Smooth muscle cell (in vitro differentiated cells): ENCODE measurements around the gene ADAMTSL2. TPM values are rescaled to one million over a fixed set of nuclear protein-coding genes. Genes with fewer than 3 reads are reported as not detected.

Experiments
- DNase-seq: peaks from one replicate; lab custom pipeline; 2025; ENCODE audit not compliant: unreplicated experiment; lab: John Stamatoyannopoulos, UW
- H2AFZ ChIP-seq: fragments of 200-600 bp; sonication (generic); 2 replicates; pipeline ENCODE4 v1.6.0; 2016; ENCODE audit warnings: antibody characterized with exemption, low read depth, mild to moderate bottlenecking
- H3F3A ChIP-seq: fragments of 200-600 bp; sonication (generic); 2 replicates; pipeline ENCODE4 v1.6.0; 2017; ENCODE audit warnings: antibody characterized with exemption, low read depth
- H3K27ac ChIP-seq: fragments of 200-600 bp; sonication (generic); 2 replicates; pipeline ENCODE4 v1.5.1; 2016; ENCODE audit warnings: low read depth, mild to moderate bottlenecking
- H3K27me3 ChIP-seq: fragments of 200-600 bp; sonication (generic); 2 replicates; pipeline ENCODE4 v1.6.1; 2016; ENCODE audit warnings: low read depth, mild to moderate bottlenecking
- H3K36me3 ChIP-seq: fragments of 200-600 bp; sonication (generic); 2 replicates; pipeline ENCODE4 v1.5.1; 2016; ENCODE audit warnings: low read depth
- H3K4me1 ChIP-seq: fragments of 200-600 bp; sonication (generic); 2 replicates; pipeline ENCODE4 v1.5.1; 2016; ENCODE audit warnings: low read depth
- H3K4me2 ChIP-seq: fragments of 200-600 bp; sonication (generic); 2 replicates; pipeline ENCODE4 v1.6.0; 2016; ENCODE audit warnings: mild to moderate bottlenecking
- H3K4me3 ChIP-seq: fragments of 200-600 bp; sonication (generic); 2 replicates; pipeline ENCODE4 v1.5.1; 2016; ENCODE audit warnings: mild to moderate bottlenecking
- H3K79me2 ChIP-seq: fragments of 200-600 bp; sonication (generic); 2 replicates; pipeline ENCODE4 v1.6.0; 2016; ENCODE audit warnings: low read depth, mild to moderate bottlenecking
- H3K9ac ChIP-seq: fragments of 200-600 bp; sonication (generic); 2 replicates; pipeline ENCODE4 v1.6.0; 2016; ENCODE audit warnings: low read depth
- H3K9me3 ChIP-seq: fragments of 200-600 bp; sonication (generic); replicated peaks from 2 replicates; pipeline ENCODE4 v1.5.1; 2016; ENCODE audit warnings: low read depth
- H4K20me1 ChIP-seq: fragments of 200-600 bp; sonication (generic); 2 replicates; pipeline ENCODE4 v1.6.0; 2016; ENCODE audit warnings: low read depth
- WGBS: methylation state at CpG from one replicate; pipeline ENCODE4 v1.1.7; 2016; ENCODE audit warnings: low lambda C conversion rate; 5-methylcytosine and 5-hydroxymethylcytosine counted together
- polyA plus RNA-seq: library from polyadenylated mRNA; unstranded; fragments of >200 nt; fragmentation: Nextera tagmentation; extraction: Ambion mirVana; gene quantifications from 2 replicates; pipeline ENCODE4 v1.2.1, GENCODE V29; 2016
- total RNA-seq: library from RNA; depleted of rRNA; stranded (reverse); fragments of >200 nt; gene quantifications from 2 replicates; pipeline ENCODE4 v1.2.3, GENCODE V29; 2014
- TF ChIP-seq, protein P1 (sequence below): fragments of 200-600 bp; sonication (generic); IDR thresholded peaks from 2 replicates; pipeline ENCODE4 v1.5.1; 2017; ENCODE audit warnings: borderline replicate concordance, mild to moderate bottlenecking, antibody characterized with exemption; ENCODE audit not compliant: insufficient read depth, poor library complexity, severe bottlenecking

The ADAMTSL2 gene
- total and polyA plus RNA-seq, 2 experiments from 2014 or later, result 8.1 to 10.5 TPM

DNA sequence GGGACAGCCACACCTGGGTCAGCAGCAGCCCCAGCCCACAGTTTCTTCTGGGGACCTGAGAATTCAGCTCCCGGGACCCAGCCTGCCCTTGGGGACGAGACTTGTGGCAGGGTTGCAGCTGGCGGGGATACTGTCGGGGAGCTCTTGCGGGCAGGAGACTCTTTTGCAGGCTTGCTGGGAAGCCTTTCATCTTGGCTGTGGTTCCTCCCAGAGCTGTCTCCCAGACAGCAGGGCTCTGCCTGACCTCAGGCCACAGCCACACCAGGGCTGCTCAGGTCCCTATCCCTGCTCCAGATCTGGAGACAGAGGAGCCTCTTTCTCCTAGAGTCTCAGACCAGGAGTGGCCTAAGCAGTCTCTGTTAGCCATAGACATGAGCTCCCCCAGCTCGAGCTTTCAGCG, 5.0 kb upstream of the ADAMTSL2 start:
- 69% methylated on average over 7 of the region's 7 CpGs for WGBS
- no peak overlapping the region for H3K4me3 ChIP-seq
- no peaks in the 10 kb centered on the region for H3K9me3 ChIP-seq
- TF ChIP-seq, protein P1, sequence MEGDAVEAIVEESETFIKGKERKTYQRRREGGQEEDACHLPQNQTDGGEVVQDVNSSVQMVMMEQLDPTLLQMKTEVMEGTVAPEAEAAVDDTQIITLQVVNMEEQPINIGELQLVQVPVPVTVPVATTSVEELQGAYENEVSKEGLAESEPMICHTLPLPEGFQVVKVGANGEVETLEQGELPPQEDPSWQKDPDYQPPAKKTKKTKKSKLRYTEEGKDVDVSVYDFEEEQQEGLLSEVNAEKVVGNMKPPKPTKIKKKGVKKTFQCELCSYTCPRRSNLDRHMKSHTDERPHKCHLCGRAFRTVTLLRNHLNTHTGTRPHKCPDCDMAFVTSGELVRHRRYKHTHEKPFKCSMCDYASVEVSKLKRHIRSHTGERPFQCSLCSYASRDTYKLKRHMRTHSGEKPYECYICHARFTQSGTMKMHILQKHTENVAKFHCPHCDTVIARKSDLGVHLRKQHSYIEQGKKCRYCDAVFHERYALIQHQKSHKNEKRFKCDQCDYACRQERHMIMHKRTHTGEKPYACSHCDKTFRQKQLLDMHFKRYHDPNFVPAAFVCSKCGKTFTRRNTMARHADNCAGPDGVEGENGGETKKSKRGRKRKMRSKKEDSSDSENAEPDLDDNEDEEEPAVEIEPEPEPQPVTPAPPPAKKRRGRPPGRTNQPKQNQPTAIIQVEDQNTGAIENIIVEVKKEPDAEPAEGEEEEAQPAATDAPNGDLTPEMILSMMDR, result no peak
- H3K4me1 ChIP-seq, result peaks cover 19% of the 10 kb centered on the region
- DNase-seq, result no peak
- no peak overlapping the region for H3K9ac ChIP-seq
- H3K79me2 ChIP-seq, result no peaks in the 10 kb centered on the region
- H3K36me3 ChIP-seq, result no peaks in the 10 kb centered on the region
- H4K20me1 ChIP-seq, result no peaks in the 10 kb centered on the region
- no peaks in the 10 kb centered on the region for H3K27me3 ChIP-seq
- no peak overlapping the region for H3K4me2 ChIP-seq
- no peaks in the 10 kb centered on the region for H3F3A ChIP-seq
- H2AFZ ChIP-seq, result no peak overlapping the region
- H3K27ac ChIP-seq, result no peak overlapping the region

- no peak overlapping the region for H2AFZ ChIP-seq
- WGBS, result 96% methylated on average over 7 of the region's 7 CpGs
- H3F3A ChIP-seq, result no peaks in the 10 kb centered on the region
- no peak overlapping the region for H3K4me2 ChIP-seq
- TF ChIP-seq, protein P1, result no peak
- peaks cover 2% of the 10 kb centered on the region for H3K79me2 ChIP-seq
- DNase-seq, result no peak
- no peaks in the 10 kb centered on the region for H4K20me1 ChIP-seq
- no peaks in the 10 kb centered on the region for H3K9me3 ChIP-seq
- H3K9ac ChIP-seq, result no peak overlapping the region
- no peaks in the 10 kb centered on the region for H3K27me3 ChIP-seq
- peaks cover 23% of the 10 kb centered on the region for H3K4me1 ChIP-seq
- H3K4me3 ChIP-seq, result no peak overlapping the region
- H3K27ac ChIP-seq, result no peak overlapping the region
- no peaks in the 10 kb centered on the region for H3K36me3 ChIP-seq
Measured at GRCh38 chr9:133529874-133530273, 4.6 kb upstream of the ADAMTSL2 start.

- no peak overlapping the region for H3K27ac ChIP-seq
- H2AFZ ChIP-seq, result no peak overlapping the region
- no peaks in the 10 kb centered on the region for H3F3A ChIP-seq
- peaks cover 25% of the 10 kb centered on the region for H3K4me1 ChIP-seq
- no peak overlapping the region for H3K4me2 ChIP-seq
- no peak overlapping the region for H3K4me3 ChIP-seq
- H4K20me1 ChIP-seq, result no peaks in the 10 kb centered on the region
- TF ChIP-seq, protein P1, result no peak
- H3K9me3 ChIP-seq, result no peaks in the 10 kb centered on the region
- peaks cover 4% of the 10 kb centered on the region for H3K79me2 ChIP-seq
- WGBS, result 83% methylated on average over 9 of the region's 9 CpGs
- no peak for DNase-seq
- no peak overlapping the region for H3K9ac ChIP-seq
- no peaks in the 10 kb centered on the region for H3K36me3 ChIP-seq
- no peaks in the 10 kb centered on the region for H3K27me3 ChIP-seq
Measured at GRCh38 chr9:133531293-133531692, 3.2 kb upstream of the ADAMTSL2 start.

DNA sequence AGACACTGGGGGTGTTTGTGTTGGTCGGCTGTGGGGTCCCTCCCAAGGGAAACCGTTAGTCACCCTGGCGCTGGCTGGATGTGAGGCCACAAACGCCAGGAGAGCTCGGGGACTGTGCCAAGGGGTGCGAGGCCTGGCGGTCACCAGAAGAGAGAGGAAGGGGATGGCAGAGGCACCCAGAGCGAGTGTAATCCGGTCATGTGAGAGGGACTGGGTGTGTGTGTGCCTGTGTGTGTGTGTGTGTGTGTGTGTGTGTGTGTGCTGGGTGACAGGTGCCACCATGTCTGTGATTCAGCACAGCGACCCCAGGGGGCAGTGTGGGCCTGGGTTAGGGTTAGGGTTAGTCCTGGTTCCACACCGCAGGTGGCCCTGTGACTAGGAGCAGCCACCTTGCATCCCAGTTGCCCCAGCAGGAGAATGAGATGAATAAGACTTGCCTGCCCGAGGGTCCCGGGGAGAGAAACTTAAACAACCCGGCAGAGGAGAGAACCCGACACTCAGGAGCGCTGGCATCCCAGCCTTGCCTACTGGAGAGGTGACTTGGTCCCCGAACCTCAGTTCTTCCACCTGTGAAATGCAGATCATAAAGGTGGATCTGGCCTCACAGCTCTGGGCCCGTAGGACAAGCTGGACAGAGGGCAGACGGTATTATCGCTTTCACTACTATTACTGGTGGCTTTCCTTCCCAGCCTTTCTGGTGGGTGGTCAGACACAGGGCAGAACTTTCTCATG, 1.4 kb upstream of the ADAMTSL2 start:
- DNase-seq, result peak; percentile 8
- 75% methylated on average over 20 of the region's 20 CpGs for WGBS

More for the DNA sequence above, 1.4 kb upstream of the ADAMTSL2 start:
- Histone ChIP-seq H4K20me1 (no peaks in the 10 kb centered on the region), H3K79me2 (peaks cover 4% of the 10 kb centered on the region), H3K9me3 (no peaks in the 10 kb centered on the region), H3K4me3 (no peak overlapping the region), H3K9ac (no peak overlapping the region), H3K4me1 (peaks cover 12% of the 10 kb centered on the region), H3F3A (no peaks in the 10 kb centered on the region), H3K4me2 (no peak overlapping the region), H2AFZ (no peak overlapping the region), H3K36me3 (no peaks in the 10 kb centered on the region), H3K27me3 (no peaks in the 10 kb centered on the region), H3K27ac (no peak overlapping the region)
- TF ChIP-seq, protein P1, result peak; percentile 50
